Stimulated activated CD8-positive, alpha-beta memory T cell treated with anti-CD3 and anti-CD28 coated beads, Interleukin-7, amount 100 ng/mL, for 48 hours (primary cell): Measurements from ENCODE around the gene NPTXR.
A peak's percentile ranks its signal among the peaks of the same experiment; 100 is the strongest.

Experiments
- DNase-seq, 2 donors: peaks; one replicate each; pipeline ENCODE4 v3.0.0-alpha.2; 2020; ENCODE audit warnings: low read depth in 1 of 2; ENCODE audit errors: extremely low read depth in 1 of 2

NPTXR gene

GRCh38 chr22:38843657-38844314 is at the start of gene NPTXR:
NPTXR (minus strand) TSS chr22:38844028.
- no peak for DNase-seq

GRCh38 chr22:38891256-38891655 is 47.4 kb upstream of the NPTXR start:
- DNase-seq, result no peak

GRCh38 chr22:38890377-38890776 is 46.5 kb upstream of the NPTXR start:
- DNase-seq, result no peak

GRCh38 chr22:38886333-38886732 is 42.5 kb upstream of the NPTXR start:
- no peak for DNase-seq

GRCh38 chr22:38882972-38883622 is 39.3 kb upstream of the NPTXR start:
- DNase-seq, result no peak

GRCh38 chr22:38881997-38882879 is 38.4 kb upstream of the NPTXR start:
- DNase-seq, result no peak

- no peak for DNase-seq
Observed at GRCh38 chr22:38881464-38881871, 37.6 kb upstream of the NPTXR start.

GRCh38 chr22:38879961-38880360 is 36.1 kb upstream of the NPTXR start:
- no peak for DNase-seq

- no peak for DNase-seq
Observed at GRCh38 chr22:38879108-38879729, 35.4 kb upstream of the NPTXR start.

- no peak for DNase-seq
Observed at GRCh38 chr22:38878001-38878400, 34.2 kb upstream of the NPTXR start.

- no peak for DNase-seq
Observed at GRCh38 chr22:38874529-38875222, 30.8 kb upstream of the NPTXR start.

- peak in 1 of 2 donors; percentile 80 for DNase-seq
Observed at GRCh38 chr22:38873469-38874411, 29.9 kb upstream of the NPTXR start.

GRCh38 chr22:38872831-38873248 is 29.0 kb upstream of the NPTXR start:
- no peak for DNase-seq

- peak; percentile 85 to 88 for DNase-seq
Observed at GRCh38 chr22:38872172-38872830, 28.5 kb upstream of the NPTXR start, which contains the start of gene CBX6. CBX6 (minus strand) TSS chr22:38872216; CDS start chr22:38872190, 26 bp downstream.

GRCh38 chr22:38871360-38872171 is 27.7 kb upstream of the NPTXR start:
- DNase-seq, result no peak

- no peak for DNase-seq
Observed at GRCh38 chr22:38870791-38871359, 27.0 kb upstream of the NPTXR start.

- peak; percentile 63 to 86 for DNase-seq
Observed at GRCh38 chr22:38870312-38870741, 26.5 kb upstream of the NPTXR start.

- no peak for DNase-seq
Observed at GRCh38 chr22:38869663-38870062, 25.8 kb upstream of the NPTXR start.
